Measurements from ENCODE around the gene CDH15.
"Not testable (repeated sequence)": the region's sequence is repeated elsewhere in the genome, so short reads cannot be mapped to it uniquely, and the experiment has no call there.

Gene CDH15

GRCh38 chr16:89172528-89173173 is 1.1 kb downstream of the CDH15 start:
- DNase-seq (ENCODE audit: low read depth, low spot score) = no peak

GRCh38 chr16:89173174-89173921 is 1.8 kb downstream of the CDH15 start:
- DNase-seq (ENCODE audit: low read depth, low spot score) = no peak

GRCh38 chr16:89174055-89174827 is 2.7 kb downstream of the CDH15 start:
- DNase-seq (ENCODE audit: low read depth, low spot score) = no peak

- DNase-seq (ENCODE audit: low read depth, low spot score) = no peak
Measured at GRCh38 chr16:89174877-89175276, 3.3 kb downstream of the CDH15 start.

GRCh38 chr16:89175280-89176146 is 4.0 kb downstream of the CDH15 start:
- DNase-seq (ENCODE audit: low read depth, low spot score) = no peak

GRCh38 chr16:89176147-89176690 is 4.7 kb downstream of the CDH15 start:
- no peak for DNase-seq (ENCODE audit: low read depth, low spot score)

- no peak for DNase-seq (ENCODE audit: low read depth, low spot score)
Measured at GRCh38 chr16:89176717-89177116, 5.2 kb downstream of the CDH15 start.

- no peak for DNase-seq (ENCODE audit: low read depth, low spot score)
Measured at GRCh38 chr16:89177501-89177900, 6.0 kb downstream of the CDH15 start.

- no peak for DNase-seq (ENCODE audit: low read depth, low spot score)
Measured at GRCh38 chr16:89178453-89179147, 7.1 kb downstream of the CDH15 start.

GRCh38 chr16:89179148-89179484 is 7.6 kb downstream of the CDH15 start:
- no peak for DNase-seq (ENCODE audit: low read depth, low spot score)

- DNase-seq (ENCODE audit: low read depth, low spot score) = no peak
Measured at GRCh38 chr16:89179656-89180315, 8.2 kb downstream of the CDH15 start.

GRCh38 chr16:89183463-89183862 is 11.9 kb downstream of the CDH15 start:
- no peak for DNase-seq (ENCODE audit: low read depth, low spot score)

- DNase-seq (ENCODE audit: low read depth, low spot score) = no peak
Measured at GRCh38 chr16:89183975-89184676, 12.6 kb downstream of the CDH15 start.

- DNase-seq (ENCODE audit: low read depth, low spot score) = no peak
Measured at GRCh38 chr16:89184677-89184932, 13.1 kb downstream of the CDH15 start.

- no peak for DNase-seq (ENCODE audit: low read depth, low spot score)
Measured at GRCh38 chr16:89184933-89185794, 13.6 kb downstream of the CDH15 start.

GRCh38 chr16:89185887-89186592 is 14.5 kb downstream of the CDH15 start:
- DNase-seq (ENCODE audit: low read depth, low spot score) = not testable (repeated sequence)

- not testable (repeated sequence) for DNase-seq (ENCODE audit: low read depth, low spot score)
Measured at GRCh38 chr16:89186593-89187031, 15.1 kb downstream of the CDH15 start.
